Peyer's patch (tissue), 4 donors: ENCODE measurements around the gene TPM1.

Source experiments
- CTCF ChIP-seq, 6 experiments: fragments of 450-650 bp in 4 of 6; fragments of 200-600 bp in 2 of 6; sonication (generic) in 1 of 6; IDR thresholded peaks; one replicate each; pipeline ENCODE4 v1.5.1; 2017 to 2019; ENCODE audit warnings: antibody characterized with exemption in 6 of 6, mild to moderate bottlenecking in 3 of 6, moderate library complexity in 1 of 6
- POLR2A ChIP-seq, 2 donors: fragments of 450-650 bp; IDR thresholded peaks; one replicate each; pipeline ENCODE4 v1.5.1; 2017; ENCODE audit warnings: antibody characterized with exemption in 2 of 2, mild to moderate bottlenecking in 2 of 2, moderate library complexity in 2 of 2

GRCh38 chr15:63083044-63083443 lies 40.5 kb downstream of the TPM1 start:
- TF ChIP-seq CTCF (IDR thresholded peaks at IDR 0.05) (no peak), POLR2A (IDR thresholded peaks at IDR 0.05) (no peak)
